GM19025 (cell line): ENCODE results near the gene FGF12.

Experiments
- ATAC-seq: cut with Tn5 transposase; IDR thresholded peaks from one replicate; pipeline ENCODE4 v1.9.1; 2021; ENCODE audit warnings: mild to moderate bottlenecking, low read depth, moderate library complexity; ENCODE audit not compliant: unreplicated experiment

FGF12 gene

DNA sequence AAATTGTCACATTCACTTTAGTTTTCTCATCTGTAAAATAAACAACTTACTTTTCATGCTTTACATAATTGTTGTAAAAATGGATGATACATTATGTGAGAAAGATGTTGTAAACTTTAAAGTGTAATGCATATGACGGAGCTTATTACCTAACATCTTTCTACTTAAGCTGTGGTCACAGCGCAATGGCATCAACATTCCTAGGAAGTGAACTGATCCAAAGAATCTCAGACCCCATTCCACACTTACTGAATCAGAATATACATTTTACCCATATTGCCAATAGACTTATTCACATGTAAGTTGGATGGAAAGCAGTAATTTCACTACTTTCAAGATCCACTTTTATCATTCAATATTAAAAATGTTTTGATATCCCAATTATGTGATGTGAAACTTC lies 497.5 kb downstream of the FGF12 start:
- no peak for ATAC-seq

- no peak for ATAC-seq
These were observed 502.6 kb downstream of the FGF12 start for GRCh38 chr3:192224634-192225155.

GRCh38 chr3:192223815-192224214 lies 503.5 kb downstream of the FGF12 start:
- no peak for ATAC-seq

DNA sequence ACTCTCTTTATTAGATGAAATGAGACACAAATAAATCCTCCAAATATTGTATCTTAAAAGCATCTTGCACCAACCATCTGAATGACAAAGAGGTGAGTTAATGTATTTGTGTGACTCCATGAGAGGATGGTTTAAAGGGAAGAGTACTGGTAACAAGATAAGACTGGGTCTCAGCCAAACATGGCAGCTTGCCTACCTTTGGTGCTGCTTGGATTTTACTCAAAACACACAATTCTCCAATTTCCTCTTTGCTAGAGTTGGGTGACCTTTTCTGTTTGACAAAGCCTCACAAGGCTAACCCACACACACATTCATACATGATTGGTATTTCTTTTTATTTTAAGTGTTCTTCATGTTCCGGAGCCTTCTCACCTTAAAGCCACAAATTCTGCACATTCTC lies 506.4 kb downstream of the FGF12 start:
- ATAC-seq = no peak

GRCh38 chr3:192219926-192220325 lies 507.4 kb downstream of the FGF12 start:
- ATAC-seq = no peak

DNA sequence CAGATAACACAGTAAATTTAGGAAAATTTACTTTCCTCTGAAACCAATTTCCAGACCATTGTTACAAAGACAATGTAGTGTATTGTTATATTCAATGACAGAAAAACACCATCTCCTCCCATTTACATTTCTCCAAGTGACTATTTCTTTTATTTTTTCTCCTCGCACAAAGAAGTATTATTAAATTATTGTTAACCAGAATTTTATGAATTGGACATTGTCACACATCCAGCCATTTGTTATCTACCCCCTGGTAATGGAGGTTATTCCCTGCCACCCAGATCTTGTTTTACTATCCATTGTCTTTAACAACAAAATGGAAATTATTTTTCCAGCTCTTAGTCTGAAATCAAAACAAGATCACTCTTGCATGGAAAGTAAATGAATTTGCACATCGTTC lies 511.3 kb downstream of the FGF12 start:
- no peak for ATAC-seq

GRCh38 chr3:192212979-192213378 lies 514.4 kb downstream of the FGF12 start:
- ATAC-seq = no peak

- no peak for ATAC-seq
These were observed 515.0 kb downstream of the FGF12 start for GRCh38 chr3:192212335-192212734.

DNA sequence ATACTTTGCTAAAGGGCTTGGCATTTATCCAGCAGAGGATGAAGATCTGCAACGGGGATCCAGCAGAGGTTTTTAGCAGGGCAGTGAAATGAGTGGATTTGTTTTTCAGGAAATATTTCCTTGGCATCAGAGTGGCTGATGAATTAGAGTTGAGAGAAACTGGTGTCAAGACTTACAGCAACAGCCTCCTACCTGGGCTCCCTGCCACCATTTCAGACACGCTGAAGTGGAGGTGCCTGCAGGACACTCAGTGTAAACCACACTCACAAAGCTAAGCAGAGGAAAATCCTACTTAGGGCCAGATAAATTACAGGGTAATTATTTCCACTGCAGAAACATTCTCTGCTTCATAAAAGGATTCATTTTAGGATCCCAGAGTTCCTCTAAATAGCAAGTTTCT lies 519.7 kb downstream of the FGF12 start:
- ATAC-seq = no peak

DNA sequence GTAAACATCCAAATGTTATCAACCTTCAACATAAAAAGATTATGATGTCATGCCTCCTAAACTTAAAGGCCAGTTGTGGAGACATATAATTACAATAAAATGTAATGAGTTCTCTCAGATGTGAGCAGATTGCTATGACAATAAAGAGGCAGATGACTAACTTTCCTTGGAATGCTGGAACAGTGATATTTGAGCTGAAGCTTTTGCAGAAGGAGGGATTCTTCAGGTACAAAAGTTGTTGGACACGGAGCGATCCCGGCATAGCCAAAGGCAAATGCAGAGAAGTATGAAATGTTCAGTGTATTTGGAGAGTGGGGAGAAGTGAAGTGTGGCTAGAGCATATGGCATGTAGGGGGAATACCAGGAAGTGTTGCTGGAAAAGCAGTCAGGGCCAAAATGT lies 520.1 kb downstream of the FGF12 start:
- ATAC-seq = no peak

DNA sequence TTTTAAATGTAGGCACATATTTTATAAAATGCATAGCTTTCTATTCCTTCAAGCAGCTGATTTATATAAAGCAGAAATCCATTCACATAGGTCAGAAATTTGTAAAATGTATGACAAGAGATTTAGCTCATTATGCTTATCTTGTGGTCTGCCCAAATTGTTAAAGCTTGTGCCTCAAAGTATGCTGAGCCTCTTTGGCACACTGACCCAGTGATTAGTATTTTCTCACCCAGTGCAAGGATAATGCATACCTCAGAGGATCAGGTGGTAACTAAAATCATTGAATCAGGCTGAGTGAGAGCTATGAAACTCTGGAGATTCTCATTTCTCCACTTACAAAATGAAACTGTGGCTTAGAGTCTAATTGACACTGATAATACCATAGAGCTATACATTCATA lies 533.3 kb downstream of the FGF12 start:
- ATAC-seq = no peak

- ATAC-seq = no peak
These were observed 539.0 kb downstream of the FGF12 start for GRCh38 chr3:192188218-192188835.

DNA sequence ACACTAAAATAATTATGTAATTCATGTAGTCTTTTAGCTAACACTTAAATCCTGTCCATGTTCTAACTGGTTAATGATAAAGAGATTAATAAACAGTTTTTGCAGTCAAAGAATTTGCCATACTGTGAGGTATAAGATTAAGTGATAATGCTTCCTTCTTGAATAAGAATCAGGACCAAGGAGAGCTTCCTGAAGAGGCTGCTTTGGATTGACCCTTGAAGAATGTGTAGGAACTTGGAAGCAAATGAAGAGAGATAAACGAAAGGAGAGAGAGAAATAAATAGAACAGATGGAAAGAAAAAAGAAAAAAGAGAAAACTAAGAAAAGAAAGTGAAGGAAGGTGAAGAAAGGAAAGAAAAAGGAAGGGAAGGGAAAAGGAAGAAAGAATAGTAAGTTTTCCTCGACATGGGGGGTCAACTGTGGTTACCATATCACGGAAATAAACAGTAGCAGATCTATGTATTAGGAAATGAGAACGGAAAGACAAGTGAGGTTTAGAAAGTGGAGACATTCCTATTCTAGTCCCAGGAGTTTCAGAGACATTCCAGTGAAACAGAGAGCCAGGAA lies 539.8 kb downstream of the FGF12 start:
- no peak for ATAC-seq

DNA sequence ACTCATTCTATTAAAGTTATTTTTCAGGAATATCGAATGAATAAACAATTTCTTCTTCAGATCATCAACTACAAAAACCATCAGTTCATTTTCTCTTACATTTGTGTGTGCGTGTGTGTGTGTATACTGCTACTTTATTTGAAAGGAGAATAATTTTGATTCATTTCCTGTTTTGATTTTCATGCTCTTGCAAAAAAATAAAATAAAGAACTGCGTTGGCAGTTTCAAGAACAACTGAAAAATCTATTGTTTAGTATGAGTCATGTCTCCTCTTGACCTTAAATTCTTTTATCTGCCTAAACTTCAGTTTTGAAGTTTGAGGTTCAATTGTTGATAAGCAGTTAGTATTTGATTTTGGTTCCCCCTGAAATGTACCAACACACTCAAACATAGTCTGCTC lies 540.8 kb downstream of the FGF12 start:
- ATAC-seq = no peak

DNA sequence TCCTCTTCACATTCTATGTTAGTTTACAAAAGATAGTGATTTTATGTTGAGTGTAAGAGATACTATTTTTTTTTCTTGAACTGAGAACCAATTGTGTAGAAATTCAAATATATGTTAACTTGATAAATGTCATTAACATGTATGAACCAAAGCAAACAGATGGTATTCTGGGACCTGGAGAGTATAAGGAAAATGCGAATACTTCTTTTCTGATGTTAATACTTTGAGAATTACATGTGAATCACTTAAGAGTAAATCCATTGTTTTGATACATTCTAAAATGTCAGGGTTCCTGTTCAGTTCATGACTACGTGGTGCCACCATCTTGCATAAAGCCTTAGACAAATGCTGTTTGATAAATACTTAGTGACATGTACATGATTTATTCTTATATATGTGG lies 541.3 kb downstream of the FGF12 start:
- no peak for ATAC-seq

DNA sequence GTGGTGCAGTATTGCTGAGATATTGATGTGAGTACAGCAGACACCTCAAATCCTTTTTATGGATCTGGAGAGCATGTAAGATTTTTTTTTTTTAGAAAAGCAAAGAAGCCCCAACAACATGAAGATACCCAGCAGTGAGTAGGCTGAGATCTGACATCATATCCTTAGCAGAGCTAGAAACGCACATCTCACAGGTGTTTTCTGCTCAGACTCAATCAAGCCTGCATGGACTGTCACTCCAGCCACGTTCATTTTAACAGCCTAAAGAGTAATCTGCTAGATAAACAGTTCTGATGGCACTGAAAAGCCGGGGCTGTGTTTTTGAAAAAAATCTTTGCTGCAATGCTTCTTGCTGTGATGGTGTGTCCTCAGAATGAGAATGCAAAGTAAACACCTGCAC lies 544.2 kb downstream of the FGF12 start:
- no peak for ATAC-seq

DNA sequence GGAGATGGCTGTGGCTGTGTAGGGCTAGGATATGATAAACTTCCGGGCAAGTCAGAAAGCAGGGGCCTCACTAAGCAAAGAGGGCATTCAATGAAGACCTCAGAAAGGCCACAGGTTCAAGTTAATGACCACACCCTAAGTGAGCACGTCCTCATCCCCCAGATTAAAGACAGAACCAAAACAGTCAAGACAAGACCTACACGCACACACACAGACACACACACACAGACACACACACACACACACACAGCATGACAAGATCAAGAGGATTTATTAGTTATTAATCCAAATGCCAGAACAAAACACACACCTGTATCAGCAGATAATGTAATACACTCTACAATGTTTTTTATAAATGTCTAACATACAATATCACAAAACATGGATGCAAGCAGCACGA lies 546.2 kb downstream of the FGF12 start:
- no peak for ATAC-seq

GRCh38 chr3:192177383-192177782 lies 550.0 kb downstream of the FGF12 start:
- no peak for ATAC-seq

DNA sequence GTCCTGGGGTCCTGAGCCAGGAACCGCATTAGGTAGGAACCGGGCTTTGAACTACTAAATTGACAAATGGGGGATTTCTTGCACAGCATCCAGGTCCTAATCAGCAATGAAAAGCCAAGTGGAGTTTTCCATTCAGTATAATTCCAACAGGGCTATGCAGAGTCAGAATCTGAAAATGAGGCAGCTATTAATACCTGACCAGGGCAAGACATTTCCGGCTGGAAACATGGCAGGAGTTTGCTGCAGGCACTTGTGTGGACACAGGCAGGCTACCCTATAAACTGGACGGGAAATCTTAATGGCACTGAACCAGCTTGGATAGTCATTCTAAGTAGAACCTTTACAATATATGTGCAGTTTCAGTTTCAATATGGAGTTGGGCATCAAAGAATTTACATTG lies 553.1 kb downstream of the FGF12 start:
- ATAC-seq = no peak

GRCh38 chr3:192171213-192171612 lies 556.1 kb downstream of the FGF12 start:
- no peak for ATAC-seq

DNA sequence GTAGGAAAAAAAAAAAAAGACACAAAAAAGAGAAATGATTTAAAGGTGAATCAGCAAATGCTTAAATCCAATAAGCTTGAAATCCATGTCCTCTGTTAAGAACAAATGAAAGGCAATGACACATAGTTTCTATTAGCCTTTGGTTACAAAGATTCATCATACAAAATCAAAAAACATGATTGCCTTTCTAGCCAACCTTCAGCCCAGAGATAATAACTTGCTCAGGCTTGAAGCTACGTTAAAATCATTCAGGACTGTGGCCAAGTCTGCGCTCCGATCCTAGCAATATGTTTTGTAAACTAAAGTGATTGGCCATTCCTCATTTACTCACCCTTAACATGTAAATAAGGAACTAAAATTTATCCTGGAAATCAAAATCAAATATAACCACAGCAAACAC lies 556.7 kb downstream of the FGF12 start:
- no peak for ATAC-seq

- ATAC-seq = no peak
These were observed 557.3 kb downstream of the FGF12 start for GRCh38 chr3:192170031-192170430.
